Umbilical cord (tissue), 2 donors: ENCODE data around the gene TIE1. TPM values are rescaled to one million over a fixed set of nuclear protein-coding genes. Genes with fewer than 3 reads are reported as not detected.

ENCODE experiments used
- DNase-seq: peaks from one replicate; pipeline ENCODE4 v3.0.0-alpha.2; 2015; ENCODE audit warnings: low spot score
- total RNA-seq: library from RNA; depleted of rRNA; stranded (reverse); fragments of >200 nt; gene quantifications from one replicate; pipeline ENCODE4 v1.2.3, GENCODE V29; 2014; ENCODE audit warnings: low replicate concordance; ENCODE audit not compliant: insufficient read depth

Gene TIE1
- total RNA-seq, 1 donor from 2014 or later: 17.1 TPM

GRCh38 chr1:43293896-43294760 is 6.7 kb upstream of the TIE1 start:
- DNase-seq: no peak

DNA sequence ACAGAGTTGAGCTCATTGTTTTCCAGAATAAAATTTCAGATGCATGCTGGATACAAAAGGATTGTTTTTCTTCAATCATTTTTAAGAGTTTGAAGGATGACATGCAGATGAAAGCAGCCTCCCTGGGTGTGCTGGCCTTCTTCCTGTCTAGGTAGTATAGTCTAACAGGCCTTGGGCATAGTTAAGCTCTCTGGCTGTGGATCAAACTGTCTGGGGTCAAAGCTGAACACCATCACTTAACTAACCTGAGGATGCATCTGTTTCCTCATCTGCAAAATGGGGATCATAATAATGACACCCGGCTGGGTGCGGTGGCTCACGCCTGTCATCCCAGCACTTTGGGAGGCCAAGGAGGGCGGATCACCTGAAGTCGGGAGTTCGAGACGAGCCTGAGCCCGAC is 6.0 kb upstream of the TIE1 start:
- no peak for DNase-seq

DNA sequence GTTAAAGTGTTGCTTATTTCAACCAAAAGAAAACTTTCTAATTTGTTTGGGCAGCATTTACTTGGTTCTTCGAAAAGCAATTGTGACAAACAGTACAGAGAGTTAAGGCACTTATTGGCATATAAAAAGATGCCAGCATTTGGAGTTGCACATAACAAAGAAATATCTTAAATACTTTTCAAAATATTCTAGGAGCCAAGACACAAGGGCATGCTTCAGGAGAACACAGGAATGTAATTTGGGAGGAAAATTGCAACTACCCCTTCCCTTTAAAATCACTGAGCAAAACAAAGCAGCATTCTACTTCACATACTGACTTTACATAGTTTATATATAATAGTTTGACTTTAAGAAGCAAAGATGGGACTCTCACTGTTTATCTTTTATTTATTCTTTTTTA is 4.6 kb upstream of the TIE1 start:
- no peak for DNase-seq

DNA sequence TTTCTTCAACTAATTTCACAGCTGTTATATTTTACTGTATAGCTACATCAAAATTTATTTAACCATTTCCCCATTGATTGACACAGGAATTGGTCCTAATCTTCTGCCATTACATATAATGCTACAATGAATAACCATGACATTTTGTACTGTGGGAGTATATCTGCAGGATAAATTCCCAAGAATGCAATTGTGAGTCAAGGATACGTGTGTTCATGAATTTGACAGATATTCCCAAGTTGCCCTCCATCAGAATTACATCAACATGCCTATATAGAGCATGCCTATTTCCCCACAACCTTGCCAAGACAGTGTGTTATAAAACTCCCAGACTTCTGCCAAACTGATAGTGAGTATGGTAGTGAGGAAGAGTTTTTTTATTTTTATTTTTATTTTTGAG is 2.7 kb upstream of the TIE1 start:
- no peak for DNase-seq

DNA sequence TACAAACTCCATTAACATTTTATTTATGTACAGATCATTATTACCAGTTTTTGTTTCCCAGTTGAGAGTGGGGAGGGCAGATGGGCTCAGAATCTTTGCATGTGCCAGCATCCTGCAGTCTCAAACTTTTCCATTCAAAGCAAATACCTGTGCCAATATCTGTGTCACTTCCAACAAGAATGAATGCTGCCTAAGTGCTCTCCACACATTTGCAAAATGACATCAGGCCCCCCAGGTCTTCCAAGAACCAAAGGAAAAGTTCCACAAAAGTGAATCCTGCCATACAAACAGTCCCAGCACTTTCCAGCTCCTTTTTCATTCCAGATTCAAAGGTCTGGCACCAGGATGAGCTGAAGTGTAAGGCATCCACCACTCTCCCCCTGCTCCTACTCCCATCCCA is 1.7 kb upstream of the TIE1 start:
- no peak for DNase-seq

DNA sequence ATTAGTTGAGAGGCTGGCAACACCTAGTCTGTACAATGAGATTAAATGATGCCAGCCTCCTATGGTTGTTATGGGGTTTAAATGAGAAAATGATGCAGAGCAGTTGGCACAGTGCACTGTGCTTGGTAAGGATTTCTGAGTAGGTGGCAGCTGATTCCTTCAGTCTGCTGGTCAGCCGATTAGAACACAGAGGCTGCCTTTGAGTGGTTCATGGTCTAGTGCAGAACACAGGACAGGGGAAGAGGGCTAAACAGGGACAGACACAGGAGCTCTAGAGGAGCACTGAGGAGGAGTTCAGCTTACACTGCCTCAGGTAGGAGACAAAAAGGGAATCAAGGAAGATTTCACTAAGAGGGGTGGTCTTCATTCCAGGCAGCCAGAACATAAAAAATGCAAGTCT is 1.4 kb downstream of the TIE1 start:
- DNase-seq: no peak

- DNase-seq: no peak
Observed at GRCh38 chr1:43302721-43303470, 2.1 kb downstream of the TIE1 start.

GRCh38 chr1:43303471-43304313 is 2.9 kb downstream of the TIE1 start:
- no peak for DNase-seq

DNA sequence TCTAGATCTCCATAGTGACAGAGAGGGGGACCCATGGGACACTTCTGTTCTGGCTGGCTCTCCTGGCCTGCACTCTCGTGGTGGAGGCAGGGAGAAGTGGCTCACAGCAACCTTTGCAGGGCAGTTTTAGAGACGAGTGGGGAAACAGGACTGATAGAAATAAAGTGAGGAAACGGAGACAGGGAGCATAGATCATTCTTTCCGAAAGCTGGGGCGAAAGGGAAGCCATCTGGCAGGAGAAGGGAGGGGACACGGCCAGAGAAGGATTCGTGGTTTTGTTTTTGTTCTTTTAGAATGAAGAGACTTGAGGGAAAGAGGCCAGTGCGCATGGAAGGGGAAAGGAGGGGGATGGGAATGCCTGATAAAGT is 3.5 kb downstream of the TIE1 start:
- peak; percentile 8 for DNase-seq

DNA sequence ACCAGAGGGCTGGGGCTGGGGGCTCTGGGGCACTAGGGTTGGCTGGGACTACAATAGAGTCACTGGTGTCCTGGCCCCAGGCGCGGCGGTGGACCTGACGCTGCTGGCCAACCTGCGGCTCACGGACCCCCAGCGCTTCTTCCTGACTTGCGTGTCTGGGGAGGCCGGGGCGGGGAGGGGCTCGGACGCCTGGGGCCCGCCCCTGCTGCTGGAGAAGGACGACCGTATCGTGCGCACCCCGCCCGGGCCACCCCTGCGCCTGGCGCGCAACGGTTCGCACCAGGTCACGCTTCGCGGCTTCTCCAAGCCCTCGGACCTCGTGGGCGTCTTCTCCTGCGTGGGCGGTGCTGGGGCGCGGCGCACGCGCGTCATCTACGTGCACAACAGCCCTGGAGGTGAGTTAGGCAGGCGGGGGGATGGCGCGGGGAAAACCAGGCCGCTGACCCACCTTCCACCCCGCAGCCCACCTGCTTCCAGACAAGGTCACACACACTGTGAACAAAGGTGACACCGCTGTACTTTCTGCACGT is 4.1 kb downstream of the TIE1 start:
- no peak for DNase-seq

DNA sequence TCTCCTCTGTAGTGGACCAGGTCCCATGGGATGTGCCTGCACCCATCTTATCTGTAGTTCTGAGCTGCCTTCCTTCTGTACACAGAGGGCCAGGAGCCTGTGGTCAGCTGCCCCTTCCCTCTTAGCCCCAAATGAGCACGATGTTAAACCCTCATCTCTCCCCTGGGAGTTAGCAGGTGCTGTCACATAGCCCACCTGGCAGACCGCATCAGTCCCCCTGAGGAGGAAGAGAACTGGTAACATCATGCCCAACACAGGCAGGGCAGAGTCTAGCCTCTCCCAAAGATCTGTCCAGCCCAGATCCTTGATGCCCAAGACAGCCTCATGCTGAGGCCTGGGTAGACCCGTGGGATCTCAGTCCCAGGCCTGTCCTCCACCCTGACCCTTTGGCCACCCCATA is 4.7 kb downstream of the TIE1 start:
- DNase-seq: no peak

- DNase-seq: no peak
Observed at GRCh38 chr1:43305926-43306687, 5.3 kb downstream of the TIE1 start.

- DNase-seq: no peak
Observed at GRCh38 chr1:43306688-43307457, 6.1 kb downstream of the TIE1 start.

GRCh38 chr1:43307458-43308158 is 6.8 kb downstream of the TIE1 start:
- no peak for DNase-seq

- no peak for DNase-seq
Observed at GRCh38 chr1:43308635-43309404, 8.0 kb downstream of the TIE1 start.

- no peak for DNase-seq
Observed at GRCh38 chr1:43309405-43310025, 8.7 kb downstream of the TIE1 start.

GRCh38 chr1:43311521-43311920 is 10.7 kb downstream of the TIE1 start:
- no peak for DNase-seq

DNA sequence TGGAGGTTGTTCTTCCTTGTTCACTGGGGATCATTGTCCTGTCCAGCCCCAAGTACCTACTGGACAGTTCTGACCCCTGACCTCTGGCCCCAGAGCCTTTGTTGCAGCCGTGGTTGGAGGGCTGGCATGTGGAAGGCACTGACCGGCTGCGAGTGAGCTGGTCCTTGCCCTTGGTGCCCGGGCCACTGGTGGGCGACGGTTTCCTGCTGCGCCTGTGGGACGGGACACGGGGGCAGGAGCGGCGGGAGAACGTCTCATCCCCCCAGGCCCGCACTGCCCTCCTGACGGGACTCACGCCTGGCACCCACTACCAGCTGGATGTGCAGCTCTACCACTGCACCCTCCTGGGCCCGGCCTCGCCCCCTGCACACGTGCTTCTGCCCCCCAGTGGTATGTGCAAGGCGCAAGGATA is 11.4 kb downstream of the TIE1 start:
- no peak for DNase-seq
